Left renal pelvis (tissue), 4 donors: ENCODE measurements around the gene SIGLEC7. TPM values are rescaled to one million over a fixed set of nuclear protein-coding genes. Genes with fewer than 3 reads are reported as not detected.

Source experiments
- DNase-seq, 4 donors: peaks; one replicate each; pipeline ENCODE4 v3.0.0-alpha.2; 2013; ENCODE audit warnings: low read depth in 4 of 4, low spot score in 3 of 4
- polyA plus RNA-seq, 4 donors: library from polyadenylated mRNA; unstranded; fragments of 120-200 nt; gene quantifications; one replicate each; pipeline ENCODE4 v1.2.1, GENCODE V29; 2013; ENCODE audit not compliant: insufficient read length in 4 of 4

SIGLEC7 gene
- polyA plus RNA-seq, 4 donors: 0.47 to 0.79 (median 0.59) TPM

GRCh38 chr19:51164215-51164614 is 22.1 kb downstream of the SIGLEC7 start:
- no peak for DNase-seq

- no peak for DNase-seq
These were observed 24.9 kb downstream of the SIGLEC7 start for GRCh38 chr19:51166846-51167490.

- no peak for DNase-seq
These were observed 26.6 kb downstream of the SIGLEC7 start for GRCh38 chr19:51168564-51169282.

- peak in 1 of 4 donors; percentile 31 for DNase-seq
These were observed 27.3 kb downstream of the SIGLEC7 start for GRCh38 chr19:51169283-51169918.

GRCh38 chr19:51172223-51172622 is 30.1 kb downstream of the SIGLEC7 start:
- no peak for DNase-seq

- no peak for DNase-seq
These were observed 31.6 kb downstream of the SIGLEC7 start for GRCh38 chr19:51173681-51174080.

GRCh38 chr19:51179256-51179655 is 37.2 kb downstream of the SIGLEC7 start:
- no peak for DNase-seq

- no peak for DNase-seq
These were observed 39.3 kb downstream of the SIGLEC7 start for GRCh38 chr19:51181377-51181912.

- no peak for DNase-seq
These were observed 39.9 kb downstream of the SIGLEC7 start for GRCh38 chr19:51181913-51182419.

- no peak for DNase-seq
These were observed 41.5 kb downstream of the SIGLEC7 start for GRCh38 chr19:51183629-51184028.

- DNase-seq: no peak
These were observed 43.2 kb downstream of the SIGLEC7 start for GRCh38 chr19:51185069-51185867.

GRCh38 chr19:51185868-51186215 is 43.7 kb downstream of the SIGLEC7 start:
- no peak for DNase-seq

GRCh38 chr19:51186323-51186722 is 44.2 kb downstream of the SIGLEC7 start:
- no peak for DNase-seq

- no peak for DNase-seq
These were observed 45.5 kb downstream of the SIGLEC7 start for GRCh38 chr19:51187395-51188226.

- no peak for DNase-seq
These were observed 46.1 kb downstream of the SIGLEC7 start for GRCh38 chr19:51188227-51188559.

- DNase-seq: no peak
These were observed 50.6 kb downstream of the SIGLEC7 start for GRCh38 chr19:51192689-51193088.

GRCh38 chr19:51194527-51195315 is 52.6 kb downstream of the SIGLEC7 start:
- DNase-seq: no peak

GRCh38 chr19:51195316-51195586 is 53.1 kb downstream of the SIGLEC7 start:
- DNase-seq: no peak

- no peak for DNase-seq
These were observed 53.5 kb downstream of the SIGLEC7 start for GRCh38 chr19:51195616-51196015.
